Forelimb muscle (tissue), 1 donor: Measurements from ENCODE around the gene ELAVL3. TPM values are rescaled to one million over a fixed set of nuclear protein-coding genes. Genes with fewer than 3 reads are reported as not detected.
"Not testable (repeated sequence)": the region's sequence is repeated elsewhere in the genome, so short reads cannot be mapped to it uniquely, and the experiment has no call there.

Experiments used
- DNase-seq: peaks from one replicate; pipeline ENCODE4 v3.0.0-alpha.2; 2013; ENCODE audit warnings: low read depth
- polyA plus RNA-seq: library from polyadenylated mRNA; unstranded; fragments of 120-200 nt; gene quantifications from one replicate; pipeline ENCODE4 v1.2.1, GENCODE V29; 2013; ENCODE audit not compliant: insufficient read length

ELAVL3 gene
- polyA plus RNA-seq, 1 donor, result 0.04 TPM

DNA sequence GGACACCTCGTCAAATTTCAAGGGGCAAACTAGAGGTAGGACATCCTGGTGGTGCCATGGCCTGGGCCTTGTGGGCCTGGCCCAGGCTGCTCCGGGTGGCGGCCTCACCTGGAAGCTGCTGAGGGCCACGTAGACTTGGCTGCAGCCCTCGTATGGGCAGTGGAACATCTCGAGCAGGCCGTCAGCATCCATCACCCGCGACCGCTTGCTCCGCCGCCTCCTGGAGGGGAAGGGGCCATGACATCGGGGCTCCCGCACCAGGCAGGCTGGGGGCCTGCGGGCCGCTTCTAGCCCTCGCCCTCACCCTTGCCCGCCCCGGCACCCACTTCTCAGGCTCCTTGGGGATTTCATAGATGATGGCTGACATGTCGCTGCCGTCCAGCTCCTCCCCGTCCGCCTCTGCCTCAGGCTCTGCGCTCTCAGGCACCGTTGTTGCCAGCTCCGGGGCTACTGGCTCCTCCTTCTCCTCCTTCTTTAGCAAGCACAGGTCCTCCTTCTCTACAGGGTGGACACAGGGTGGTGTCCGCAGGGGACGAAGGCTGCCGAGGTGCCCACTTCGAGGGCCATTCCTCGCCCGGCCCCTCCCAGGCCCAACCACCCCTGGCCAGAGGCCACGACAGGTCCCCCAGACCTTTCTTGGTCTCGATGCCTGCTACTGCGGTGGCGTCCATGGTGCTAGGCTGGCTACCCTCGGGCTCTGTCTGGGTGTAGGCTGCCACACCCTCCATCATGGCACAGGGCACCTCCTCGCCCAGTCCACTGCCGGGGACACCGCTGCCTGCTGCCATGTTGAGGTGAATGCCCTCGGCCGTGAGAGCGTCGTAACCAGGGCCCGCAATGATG is 6.0 kb upstream of the ELAVL3 start:
- no peak for DNase-seq

GRCh38 chr19:11485245-11485837 is 4.5 kb upstream of the ELAVL3 start:
- no peak for DNase-seq

GRCh38 chr19:11483366-11484111 is 2.7 kb upstream of the ELAVL3 start:
- no peak for DNase-seq

GRCh38 chr19:11482384-11483050 is 1.7 kb upstream of the ELAVL3 start:
- no peak for DNase-seq

GRCh38 chr19:11481534-11482383 is 913 bp upstream of the ELAVL3 start:
- DNase-seq, result no peak

GRCh38 chr19:11479898-11480714 is 740 bp downstream of the ELAVL3 start:
- no peak for DNase-seq

- no peak for DNase-seq
These were observed 1.6 kb downstream of the ELAVL3 start for GRCh38 chr19:11479090-11479897.

- no peak for DNase-seq
These were observed 2.4 kb downstream of the ELAVL3 start for GRCh38 chr19:11478167-11479089.

GRCh38 chr19:11475861-11476260 is 5.0 kb downstream of the ELAVL3 start:
- DNase-seq, result no peak

- not testable (repeated sequence) for DNase-seq
These were observed 5.5 kb downstream of the ELAVL3 start for GRCh38 chr19:11475343-11475742.

DNA sequence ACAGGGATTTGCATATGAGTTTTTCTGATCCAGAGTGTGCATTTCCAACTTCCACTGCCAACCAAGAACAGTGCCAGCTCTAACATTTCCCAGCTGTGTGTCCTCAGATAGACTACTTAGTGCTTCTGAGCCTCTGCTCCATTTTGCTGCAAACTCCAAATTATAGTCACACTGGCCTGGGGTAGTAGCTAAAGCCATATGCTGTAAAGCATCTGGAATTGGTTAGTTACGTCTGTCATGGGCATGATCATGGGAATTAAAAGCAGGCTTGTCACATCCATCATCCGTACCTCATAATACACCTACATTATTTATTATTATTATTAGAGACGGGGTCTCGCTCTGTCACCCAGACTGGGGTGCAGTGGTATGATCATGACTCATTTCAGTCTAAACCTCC is 7.1 kb downstream of the ELAVL3 start:
- no peak for DNase-seq

DNA sequence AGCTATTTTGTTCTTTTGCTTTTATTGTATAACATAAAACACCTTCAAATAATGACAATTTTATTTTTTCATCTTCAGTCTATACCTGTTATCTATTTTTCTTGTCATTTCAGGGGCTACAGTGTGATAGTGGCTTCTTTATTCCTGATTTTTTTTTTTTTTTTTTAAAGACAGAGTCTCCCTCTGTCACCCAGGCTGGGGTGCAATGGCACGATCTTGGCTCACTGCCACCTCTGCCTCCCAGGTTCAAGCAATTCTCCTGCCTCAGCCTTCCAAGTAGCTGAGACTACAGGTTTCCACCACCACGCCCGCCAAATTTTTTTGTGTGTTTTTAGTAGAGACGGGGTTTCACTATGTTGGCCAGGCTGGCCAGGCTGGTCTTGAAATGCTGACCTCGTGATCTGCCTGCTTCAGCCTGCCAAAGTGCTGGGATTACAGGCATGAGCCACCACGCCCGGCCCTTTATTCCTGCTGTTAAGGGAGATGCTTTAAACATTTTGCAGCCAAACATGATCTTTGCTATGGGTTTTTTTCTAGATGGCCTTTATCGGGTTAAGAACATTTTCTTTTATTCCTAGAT is 12.5 kb downstream of the ELAVL3 start:
- not testable (repeated sequence) for DNase-seq

- DNase-seq, result no peak
These were observed 15.2 kb downstream of the ELAVL3 start for GRCh38 chr19:11465600-11465999.

- DNase-seq, result no peak
These were observed 16.2 kb downstream of the ELAVL3 start for GRCh38 chr19:11464333-11465265.

- no peak for DNase-seq
These were observed 17.5 kb downstream of the ELAVL3 start for GRCh38 chr19:11463391-11463790.

DNA sequence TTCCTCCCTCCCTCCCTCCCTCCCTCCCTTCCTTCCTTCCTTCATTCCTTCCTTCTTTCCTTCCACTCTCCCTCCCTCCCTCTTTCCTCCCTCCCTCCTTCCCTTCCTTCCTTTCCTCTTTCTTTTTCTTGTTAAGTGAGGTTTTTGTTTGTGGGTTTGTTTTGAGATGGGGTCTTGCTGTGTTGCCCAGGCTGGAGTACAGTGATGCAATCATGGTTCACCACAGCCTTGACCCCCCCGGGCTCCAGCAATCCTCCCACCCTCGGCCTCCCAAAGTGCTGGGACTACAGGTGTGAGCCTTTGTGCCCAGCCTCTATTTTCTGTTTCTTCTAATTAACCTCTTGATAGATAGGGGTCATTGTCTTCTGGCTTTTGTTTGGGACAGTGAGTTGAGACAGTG is 19.4 kb downstream of the ELAVL3 start:
- no peak for DNase-seq

DNA sequence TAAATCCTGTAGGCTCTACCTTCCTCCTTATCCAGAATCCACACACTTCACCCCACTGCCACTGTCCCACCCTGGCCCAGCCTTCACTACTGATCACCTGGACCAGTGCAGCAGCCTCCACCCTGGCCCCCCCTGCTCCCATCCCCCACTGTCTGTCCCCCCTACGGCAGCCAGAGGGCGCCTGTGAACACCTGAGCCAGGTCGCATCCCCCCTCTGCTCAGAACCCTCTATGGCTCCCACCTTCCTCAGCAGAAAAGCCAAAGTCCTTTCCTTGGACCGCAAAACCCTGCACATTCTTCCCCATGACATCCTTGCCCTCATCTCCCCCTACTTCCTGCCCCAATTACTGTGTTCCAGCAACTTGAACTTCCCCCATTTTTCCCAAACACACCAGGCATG is 20.6 kb downstream of the ELAVL3 start:
- DNase-seq, result no peak
